Raji (cell line): ENCODE data around the gene ZNF655.

ENCODE experiments used
- POLR2A ChIP-seq: IDR thresholded peaks from 2 replicates; pipeline ENCODE4 v1.6.1; 2011; ENCODE audit warnings: low read depth, low read length, control low read depth; ENCODE audit not compliant: insufficient read depth

ZNF655 gene

DNA sequence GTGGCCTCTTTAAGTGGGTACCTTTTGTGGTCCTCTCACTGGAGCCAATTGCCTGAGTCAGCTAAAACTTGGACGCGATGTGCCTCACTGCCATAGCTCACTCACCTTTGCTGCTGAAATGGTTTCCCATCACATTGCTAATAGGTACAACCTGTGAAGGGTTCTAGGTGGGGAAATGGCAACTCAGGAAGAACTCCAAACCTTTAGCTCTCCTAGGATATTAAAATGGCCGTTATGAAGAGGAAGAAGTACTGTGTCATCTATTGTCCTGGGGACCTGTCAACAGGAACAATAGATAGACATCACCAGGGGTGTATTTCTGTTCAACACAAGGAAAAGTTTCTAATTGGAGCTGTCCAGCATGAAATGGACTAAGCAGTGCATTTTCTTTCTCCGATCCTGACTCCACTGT, 1.2 kb upstream of the ZNF655 start:
- TF ChIP-seq POLR2A: no peak

- no peak for TF ChIP-seq POLR2A
Measured at GRCh38 chr7:99557940-99558305, 519 bp upstream of the ZNF655 start.

GRCh38 chr7:99559175-99559915, 903 bp downstream of the ZNF655 start:
- no peak for TF ChIP-seq POLR2A

DNA sequence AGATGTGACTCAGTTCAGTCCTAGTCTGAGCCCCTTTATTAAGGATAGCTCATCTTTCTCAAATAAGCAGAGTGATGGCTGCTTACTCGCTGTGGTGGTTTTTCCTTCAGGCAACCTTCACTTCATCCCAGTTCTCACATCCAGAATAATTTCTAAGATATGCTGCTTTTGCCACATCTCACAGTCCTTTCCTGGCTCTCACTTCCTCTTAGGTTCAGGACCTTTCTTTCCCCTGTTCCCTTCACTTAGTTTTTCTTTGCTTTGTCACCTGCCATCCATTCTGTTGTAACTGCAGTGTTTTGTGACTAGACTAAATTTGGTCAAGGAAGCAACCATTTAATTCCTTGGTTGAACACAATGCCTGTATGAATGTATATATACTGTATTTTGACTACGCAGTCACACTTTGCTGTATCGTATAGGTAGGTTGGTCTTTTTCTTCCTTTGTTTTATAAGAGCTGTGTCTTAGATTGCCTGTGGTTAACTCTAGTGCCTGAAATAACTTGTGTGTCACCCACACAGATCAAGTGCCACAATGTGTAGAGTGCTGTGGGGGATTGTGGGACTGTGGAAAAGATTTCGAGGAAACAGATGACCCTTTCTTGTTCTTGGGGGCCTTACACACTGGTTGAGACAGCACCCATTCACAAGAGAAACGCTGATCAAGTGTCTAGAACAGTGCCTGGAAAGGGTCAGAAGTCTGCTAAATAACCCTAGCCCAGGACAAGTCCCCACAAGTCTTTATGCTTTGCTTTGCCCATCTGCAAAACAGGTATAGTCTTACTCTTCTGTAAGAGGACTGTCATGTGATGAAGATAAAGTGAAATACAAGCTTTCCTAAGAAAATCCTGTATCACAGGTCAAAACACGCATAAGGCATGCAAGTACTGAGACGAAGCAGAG, 2.6 kb downstream of the ZNF655 start:
- TF ChIP-seq POLR2A: no peak

GRCh38 chr7:99561737-99562051, 3.3 kb downstream of the ZNF655 start:
- TF ChIP-seq POLR2A: no peak

- no peak for TF ChIP-seq POLR2A
Measured at GRCh38 chr7:99562114-99562784, 3.8 kb downstream of the ZNF655 start.

GRCh38 chr7:99562832-99563231, 4.4 kb downstream of the ZNF655 start:
- TF ChIP-seq POLR2A: no peak

- no peak for TF ChIP-seq POLR2A
Measured at GRCh38 chr7:99563650-99564049, 5.2 kb downstream of the ZNF655 start.

GRCh38 chr7:99571768-99572167, 13.3 kb downstream of the ZNF655 start:
- TF ChIP-seq POLR2A: no peak

DNA sequence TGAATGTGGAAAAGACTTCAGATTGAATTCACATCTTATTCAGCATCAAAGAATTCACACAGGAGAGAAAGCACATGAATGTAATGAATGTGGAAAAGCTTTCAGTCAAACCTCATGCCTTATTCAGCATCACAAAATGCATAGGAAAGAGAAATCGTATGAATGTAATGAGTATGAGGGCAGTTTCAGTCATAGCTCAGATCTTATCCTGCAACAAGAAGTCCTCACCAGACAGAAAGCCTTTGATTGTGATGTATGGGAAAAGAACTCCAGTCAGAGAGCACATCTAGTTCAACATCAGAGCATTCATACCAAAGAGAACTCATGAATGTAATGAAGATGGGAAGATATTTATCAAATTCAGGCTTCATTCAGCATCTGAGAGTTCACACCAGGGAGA, 14.8 kb downstream of the ZNF655 start:
- no peak for TF ChIP-seq POLR2A

GRCh38 chr7:99576251-99576650, 17.8 kb downstream of the ZNF655 start:
- TF ChIP-seq POLR2A: no peak

DNA sequence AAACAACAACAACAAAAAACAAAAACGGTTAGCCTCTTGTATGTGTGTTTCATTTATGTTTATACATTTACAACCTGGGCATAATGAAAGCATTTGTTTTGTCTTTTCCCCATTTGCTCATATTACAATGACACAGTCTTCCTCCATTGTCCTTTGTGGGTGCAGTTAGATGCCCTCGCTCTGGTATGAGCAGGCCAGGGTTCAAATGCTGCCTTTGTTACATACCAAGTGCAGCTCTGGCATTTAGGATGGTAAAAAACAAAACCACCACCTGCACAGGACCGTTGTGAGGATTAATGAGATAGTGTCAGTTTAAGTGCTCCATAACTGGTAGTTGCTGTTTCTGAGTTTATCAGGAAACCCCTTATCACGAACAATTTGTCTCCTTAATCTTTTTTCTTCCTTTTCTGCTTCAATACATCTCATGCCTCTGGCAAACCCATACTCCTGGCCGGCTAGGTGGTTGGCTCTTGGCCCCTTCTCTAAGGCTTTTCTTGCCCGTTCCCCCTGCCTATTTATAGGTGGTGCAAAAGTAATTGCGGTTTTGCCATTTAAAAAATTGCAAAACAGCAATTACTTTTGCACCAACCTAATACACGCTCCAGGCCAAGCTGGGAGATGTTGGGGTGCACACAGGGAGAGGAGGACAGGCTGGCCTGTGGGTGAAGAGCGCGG, 21.0 kb downstream of the ZNF655 start:
- no peak for TF ChIP-seq POLR2A

DNA sequence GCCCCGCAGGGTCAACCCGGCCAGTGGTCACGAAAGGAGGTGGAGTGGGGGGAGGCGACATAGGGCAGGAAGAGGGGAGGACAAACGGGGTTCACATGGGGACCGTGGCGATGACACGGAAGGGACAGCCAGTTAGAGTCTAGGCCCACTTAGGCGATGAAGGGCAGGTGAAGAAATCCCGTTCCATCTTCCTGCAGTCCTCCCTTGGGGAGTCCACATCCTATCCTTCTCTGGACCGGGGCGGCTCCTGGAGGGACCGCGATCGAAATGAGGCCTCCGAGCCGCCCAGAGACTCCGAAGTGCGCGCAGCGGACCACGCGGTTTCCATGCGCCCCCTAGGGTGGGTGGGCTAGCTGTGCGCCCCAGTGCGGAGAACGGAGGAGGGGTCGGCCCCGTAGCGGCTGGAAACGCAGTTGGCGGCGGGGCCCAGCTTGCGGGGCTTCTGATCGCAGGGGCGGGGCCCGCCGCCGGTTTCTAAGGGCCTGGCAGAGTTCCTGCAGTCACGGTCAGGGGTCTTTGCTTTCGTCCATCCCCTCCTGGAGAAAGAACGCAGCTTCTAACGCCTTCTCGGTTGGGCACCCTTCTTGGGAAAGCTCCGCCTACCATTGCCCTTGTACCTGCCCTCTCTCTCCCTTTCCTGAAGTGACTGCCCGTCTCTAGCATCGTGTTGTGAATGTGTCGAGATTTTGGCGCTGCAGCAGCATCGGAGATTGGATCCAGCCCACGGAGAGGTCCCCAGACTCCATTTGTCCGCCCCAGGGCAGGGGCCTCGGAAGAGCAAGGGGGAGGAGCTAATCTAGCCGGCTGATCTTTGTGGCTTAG, 21.7 kb downstream of the ZNF655 start:
- TF ChIP-seq POLR2A: no peak

- no peak for TF ChIP-seq POLR2A
Measured at GRCh38 chr7:99588868-99589267, 30.4 kb downstream of the ZNF655 start.
